HG03442 (cell line): Measurements from ENCODE around the gene PEX1.
"Not testable (repeated sequence)": the region's sequence is repeated elsewhere in the genome, so short reads cannot be mapped to it uniquely, and the experiment has no call there.

Source experiments
- ATAC-seq: cut with Tn5 transposase; IDR thresholded peaks from one replicate; pipeline ENCODE4 v1.9.1; 2021; ENCODE audit warnings: mild to moderate bottlenecking, moderate library complexity; ENCODE audit not compliant: unreplicated experiment

PEX1 gene

DNA sequence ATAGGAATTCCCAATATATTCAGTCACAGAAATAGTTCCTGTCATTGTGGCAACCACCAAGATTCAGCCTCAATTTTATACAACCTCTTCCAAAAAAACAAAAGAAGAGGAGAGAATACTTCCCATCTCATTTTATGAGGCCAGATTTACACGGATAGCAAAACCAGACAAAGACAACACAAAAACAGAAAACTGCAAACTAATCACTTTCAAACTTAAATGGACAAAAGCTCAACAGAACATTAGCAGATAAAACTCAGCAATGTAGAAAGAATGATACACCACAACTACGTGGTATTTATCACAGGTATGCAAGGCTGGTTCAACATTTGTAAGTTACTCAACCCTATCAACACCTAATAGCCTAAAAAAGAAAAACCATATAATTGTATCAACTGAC is 22.0 kb downstream of the PEX1 start:
- ATAC-seq, result no peak

DNA sequence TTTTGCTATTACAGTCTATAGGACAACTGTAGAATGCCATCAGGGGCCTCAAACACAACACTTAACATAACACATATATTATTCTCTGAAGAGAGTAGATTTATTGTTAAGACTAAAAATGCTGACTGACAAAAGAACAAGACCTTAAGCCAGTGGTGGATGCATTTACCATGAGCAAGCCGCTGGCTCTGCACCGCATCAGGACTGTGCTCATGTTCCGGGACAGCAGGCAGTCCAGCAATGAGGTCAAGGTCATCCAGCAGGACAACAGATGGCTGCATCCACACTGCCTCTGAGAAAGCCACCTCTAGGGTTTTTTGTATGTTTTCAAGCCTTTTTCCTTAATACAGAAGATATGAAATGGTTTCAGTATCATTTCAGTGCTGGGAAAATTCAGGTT is 23.8 kb downstream of the PEX1 start:
- no peak for ATAC-seq

DNA sequence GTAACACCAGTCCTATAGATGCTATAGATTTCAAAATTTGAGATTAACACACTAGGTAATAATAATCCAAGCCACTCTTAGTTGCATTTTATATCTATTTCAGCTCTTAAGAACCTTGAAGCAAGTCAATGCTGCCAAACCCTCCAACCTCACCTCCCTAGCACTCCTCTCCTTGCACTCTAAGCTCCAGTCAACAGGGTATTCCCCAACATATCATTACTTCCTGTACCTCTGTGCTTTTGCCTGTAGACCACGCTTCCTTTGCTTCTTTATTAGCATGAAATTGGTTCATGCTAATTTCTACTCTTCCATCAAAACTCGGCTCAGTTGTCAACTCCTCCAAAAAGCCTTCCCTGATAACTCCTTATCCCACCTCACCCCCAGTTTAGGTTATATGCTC is 24.6 kb downstream of the PEX1 start:
- ATAC-seq, result no peak

DNA sequence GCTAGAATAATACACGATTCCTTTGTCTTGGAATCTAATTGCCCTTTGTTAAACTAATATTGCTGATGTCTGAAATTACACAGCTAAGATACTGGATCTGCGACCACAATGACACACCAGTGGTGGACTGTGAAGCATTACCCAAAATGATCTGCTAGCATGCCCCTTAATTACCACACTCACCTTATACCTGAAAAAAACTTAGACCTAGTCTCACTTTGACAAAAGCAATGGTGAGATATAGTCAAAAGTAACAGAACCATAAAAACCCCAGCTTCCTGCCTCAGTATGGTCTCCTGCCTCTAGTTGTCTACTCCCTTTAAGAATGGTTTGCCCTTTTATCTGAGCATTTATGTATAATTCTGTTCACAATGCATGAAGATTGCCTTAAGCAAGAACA is 29.8 kb downstream of the PEX1 start:
- no peak for ATAC-seq

DNA sequence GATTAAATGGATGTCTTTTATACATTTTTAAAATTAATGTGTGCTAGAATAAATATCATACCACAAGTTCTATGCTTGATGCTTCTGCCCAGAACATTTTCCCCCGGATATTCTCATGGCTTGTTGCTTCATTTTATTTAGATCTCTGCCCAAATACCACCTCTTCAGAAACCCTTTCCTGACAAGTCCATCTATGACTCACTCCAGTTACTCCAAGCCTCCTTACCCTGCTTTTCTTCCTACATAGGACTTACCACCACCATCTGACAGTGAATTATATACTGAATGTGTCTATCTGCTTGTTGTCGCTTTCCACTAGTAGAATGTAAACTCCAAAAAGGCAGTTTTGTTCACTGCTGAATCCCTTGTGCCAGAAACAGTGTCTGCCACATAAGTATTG is 31.4 kb downstream of the PEX1 start:
- ATAC-seq, result no peak

DNA sequence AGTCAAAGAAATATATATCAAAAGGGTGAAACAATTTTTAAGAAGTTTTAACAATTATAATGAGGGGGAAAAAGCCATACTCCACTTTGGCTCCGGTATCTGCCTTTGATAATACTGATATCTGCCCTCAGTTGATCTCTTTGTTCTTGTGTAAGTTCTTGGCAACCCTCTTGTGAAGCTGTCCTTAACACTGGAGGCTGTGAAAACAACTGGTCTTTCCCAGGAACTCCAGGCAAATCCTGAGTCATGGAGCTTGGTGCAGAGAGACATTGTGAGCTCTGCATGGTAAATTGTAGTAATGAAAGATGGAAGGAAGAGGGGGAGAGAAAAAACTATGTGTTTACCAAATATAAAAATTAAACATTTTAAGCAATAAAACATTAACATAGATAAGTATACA is 38.7 kb downstream of the PEX1 start:
- ATAC-seq, result no peak

DNA sequence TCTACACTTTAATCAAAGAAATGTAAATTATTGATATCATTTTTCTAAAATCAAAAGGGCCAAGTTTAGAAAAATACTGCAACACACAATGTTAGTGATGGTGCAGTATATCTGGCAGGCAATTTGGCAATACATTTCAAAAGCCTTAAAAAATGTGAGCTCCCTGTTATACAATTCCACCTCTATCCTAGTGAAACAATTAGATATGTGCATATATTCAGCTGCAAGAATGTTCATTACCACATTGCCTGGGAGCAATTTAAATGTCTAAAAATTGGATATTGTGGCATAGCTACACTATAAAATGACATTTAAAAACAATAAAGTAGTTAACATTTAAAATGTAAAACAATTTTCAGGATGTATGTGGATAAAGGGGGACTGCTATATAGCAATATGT is 40.5 kb downstream of the PEX1 start:
- no peak for ATAC-seq

DNA sequence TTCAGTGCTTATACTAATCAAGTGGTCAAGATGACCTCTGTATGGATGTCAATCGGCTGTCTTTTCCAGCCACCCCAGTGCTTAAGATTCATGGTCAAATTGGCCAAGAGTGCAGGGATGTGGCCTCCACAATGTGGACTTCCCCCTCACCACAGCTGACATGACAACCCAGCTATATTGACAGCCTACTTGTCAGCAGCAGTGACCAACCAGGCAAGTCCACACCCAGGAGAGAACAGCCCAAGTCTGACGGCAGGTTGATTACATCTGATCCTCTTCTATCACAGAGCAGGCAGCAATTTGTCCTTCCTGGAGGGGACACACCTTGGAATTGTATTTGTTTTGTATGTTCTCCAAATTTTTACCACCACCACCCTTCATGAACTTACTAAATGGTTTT is 42.3 kb downstream of the PEX1 start:
- ATAC-seq, result no peak

DNA sequence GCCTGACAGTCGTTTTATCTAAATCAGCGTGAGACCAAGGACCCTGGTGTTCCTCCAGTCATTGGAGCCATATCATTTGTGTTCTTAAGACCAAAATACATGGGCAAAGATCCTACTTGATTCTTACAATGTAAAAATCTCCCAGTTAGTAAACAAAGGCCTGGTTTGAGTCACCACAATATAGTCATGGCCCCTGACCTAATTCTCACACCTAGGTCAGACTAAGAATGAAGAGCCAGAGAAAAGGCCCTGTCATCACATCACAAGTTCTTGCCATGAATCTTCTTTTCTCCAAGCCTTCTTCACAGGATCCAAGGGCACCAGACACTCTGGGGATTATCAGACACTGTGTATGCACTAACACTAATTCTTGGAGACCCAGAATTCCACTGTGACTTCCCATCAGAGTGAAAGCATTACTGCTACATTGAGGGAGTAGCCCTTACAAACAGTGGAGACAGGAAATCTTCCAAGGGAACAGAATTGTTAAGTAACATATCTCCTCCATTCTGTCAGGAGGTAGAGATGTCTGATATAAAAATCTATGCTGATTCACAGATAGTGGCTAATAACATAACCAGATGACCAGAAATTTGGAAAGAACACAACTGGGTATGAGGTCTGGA is 42.9 kb downstream of the PEX1 start:
- no peak for ATAC-seq

DNA sequence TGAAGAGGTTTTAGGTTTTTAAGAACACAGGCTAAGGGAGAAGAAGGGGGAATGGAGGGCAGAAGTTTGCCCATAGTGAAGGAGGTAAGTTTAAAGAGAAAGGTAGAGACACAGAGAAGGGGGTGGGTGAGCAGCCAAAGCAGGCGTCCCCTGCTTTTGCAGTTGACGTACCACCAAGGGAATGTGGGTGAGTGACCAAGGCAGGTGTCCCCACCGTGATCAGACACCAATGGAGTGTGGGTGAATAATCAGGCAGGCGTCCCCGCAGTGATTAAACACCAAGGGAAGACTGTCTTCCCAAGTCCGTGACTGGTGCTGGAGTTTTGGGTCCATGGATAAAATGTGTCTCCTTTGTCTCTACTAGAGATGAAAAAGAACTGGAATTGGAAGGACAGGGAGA is 44.1 kb downstream of the PEX1 start:
- not testable (repeated sequence) for ATAC-seq

DNA sequence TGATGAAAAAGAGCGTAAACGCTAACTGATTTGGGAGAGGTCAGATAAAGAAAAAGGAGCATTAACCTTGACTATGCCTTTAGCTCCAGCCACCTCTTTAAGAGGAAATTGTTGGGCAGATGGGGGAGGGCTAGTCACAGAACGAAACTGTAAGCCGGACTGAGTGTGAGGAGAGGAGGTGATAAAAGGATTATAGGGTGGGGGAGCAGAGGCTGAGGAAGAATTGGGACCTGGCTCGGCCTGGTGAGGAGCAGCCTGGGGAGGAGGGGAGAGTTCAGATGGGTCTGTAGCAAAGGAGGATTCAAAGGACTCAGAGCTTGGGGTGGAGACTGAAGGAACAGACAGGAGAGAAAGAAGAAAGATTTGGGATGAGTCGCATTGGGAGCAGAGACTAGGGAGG is 44.7 kb downstream of the PEX1 start:
- ATAC-seq, result not testable (repeated sequence)

DNA sequence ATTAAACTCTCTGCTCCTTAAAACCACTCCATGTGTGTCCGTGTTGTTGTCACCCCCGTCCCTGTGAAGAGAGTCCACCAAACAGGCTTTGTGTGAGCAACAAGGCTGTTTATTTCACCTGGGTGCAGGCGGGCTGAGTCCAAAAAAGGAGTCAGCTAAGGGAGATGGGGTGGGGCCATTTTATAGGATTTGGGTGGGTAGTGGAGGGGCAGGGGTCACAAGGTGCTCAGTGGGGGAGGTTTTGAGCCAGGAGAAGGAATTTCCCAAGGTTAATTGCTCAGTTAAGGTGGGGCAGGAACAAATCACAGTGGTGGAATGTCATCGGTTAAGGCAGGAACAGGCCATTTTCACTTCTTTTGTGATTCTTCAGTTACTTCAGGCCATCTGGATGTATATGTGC is 49.2 kb downstream of the PEX1 start:
- ATAC-seq, result not testable (repeated sequence)

DNA sequence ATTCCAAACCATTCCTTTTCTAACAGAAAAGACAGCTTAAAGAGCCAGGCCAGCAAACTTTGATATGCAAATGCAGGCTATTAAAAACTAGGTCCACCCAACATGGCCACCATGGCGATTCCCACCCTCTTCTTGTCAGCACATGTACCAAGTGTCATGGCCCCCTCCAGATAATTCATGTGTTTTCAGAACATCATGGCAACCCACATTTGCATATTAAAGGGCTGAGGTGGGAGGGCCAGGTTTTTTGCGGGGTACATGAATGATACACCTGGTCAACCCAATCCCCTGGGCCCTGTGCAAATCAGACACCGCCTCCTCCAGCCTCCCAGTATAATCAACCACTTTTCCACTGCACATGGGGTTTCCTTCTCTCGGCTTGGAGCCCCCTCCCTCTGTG is 49.6 kb downstream of the PEX1 start:
- ATAC-seq, result no peak

DNA sequence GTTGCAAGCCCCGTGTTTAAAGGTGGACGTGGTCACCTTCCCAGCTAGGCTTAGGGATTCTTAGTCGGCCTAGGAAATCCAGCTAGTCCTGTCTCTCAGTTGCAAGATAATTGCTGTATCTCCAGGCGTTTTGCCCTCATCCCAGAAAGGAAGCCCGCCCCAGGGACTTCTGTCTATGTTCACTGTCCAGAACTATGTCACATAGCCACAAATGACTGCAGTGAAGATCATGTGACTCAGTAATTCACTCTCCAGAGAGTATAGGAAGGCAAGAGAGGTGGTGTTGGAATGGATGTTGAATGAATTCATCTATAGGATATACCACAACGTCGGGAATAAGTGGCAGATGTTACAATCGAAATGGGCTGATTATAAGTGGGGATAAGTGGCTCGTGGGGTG is 50.2 kb downstream of the PEX1 start:
- ATAC-seq, result no peak

DNA sequence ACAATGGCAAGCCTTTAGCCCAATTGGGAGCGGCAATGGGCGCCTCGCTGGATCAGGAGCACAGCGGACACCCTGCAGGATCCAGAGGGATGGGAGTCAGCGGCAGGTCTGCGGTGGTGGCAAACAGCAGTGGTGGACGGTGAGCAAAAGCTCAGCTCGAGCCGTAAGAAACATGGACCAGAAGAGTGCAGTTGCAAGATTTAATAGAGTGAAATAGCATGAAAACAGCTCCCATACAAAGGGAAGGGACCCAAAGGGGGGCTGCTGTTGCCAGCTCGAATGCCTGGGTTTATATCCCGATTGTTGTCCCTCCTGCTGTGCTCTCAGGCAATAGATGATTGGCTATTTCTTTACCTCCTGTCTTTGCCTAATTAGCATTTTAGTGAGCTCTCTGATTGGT is 50.6 kb downstream of the PEX1 start, which contains the start of gene ERVW-1:
ERVW-1 (minus strand) TSS at position 266 of the 400 bp plus-strand sequence. CDS start 7,565 bp downstream, outside the sequence.
- not testable (repeated sequence) for ATAC-seq

DNA sequence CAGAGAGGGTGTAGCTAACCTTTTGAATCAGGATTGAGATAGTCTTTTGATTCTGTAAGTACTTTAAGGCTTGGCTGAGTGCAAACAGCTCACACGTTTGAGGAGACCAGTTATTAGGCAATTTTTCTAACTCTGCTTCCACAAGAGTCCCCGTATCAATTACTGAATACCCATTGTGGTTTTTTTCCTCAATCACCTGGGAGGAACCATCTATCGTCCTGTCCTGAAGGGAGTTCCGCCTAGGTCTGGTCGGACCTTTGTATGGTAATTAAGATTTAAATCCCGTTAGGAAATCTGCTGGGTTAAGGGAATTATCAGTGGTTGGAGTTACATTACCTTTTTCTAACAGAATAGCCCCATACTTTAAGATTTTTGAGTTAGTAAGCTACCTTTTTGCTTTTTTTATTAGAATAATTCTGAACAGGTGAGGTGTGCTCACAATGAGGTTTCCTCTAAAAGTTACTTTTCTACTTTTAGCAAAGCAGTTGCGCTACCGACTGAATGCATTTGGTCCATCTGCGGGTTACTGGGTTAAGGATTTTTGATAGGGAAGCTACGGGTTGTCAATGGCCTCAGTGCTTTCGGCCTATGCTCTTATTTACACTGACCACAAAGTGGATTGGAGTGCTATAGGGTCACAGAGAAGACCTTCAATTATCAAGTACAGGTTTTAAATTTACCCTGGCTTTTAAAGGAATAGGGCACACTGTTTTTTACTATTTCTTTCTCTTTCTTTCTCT is 52.3 kb downstream of the PEX1 start:
- not testable (repeated sequence) for ATAC-seq

DNA sequence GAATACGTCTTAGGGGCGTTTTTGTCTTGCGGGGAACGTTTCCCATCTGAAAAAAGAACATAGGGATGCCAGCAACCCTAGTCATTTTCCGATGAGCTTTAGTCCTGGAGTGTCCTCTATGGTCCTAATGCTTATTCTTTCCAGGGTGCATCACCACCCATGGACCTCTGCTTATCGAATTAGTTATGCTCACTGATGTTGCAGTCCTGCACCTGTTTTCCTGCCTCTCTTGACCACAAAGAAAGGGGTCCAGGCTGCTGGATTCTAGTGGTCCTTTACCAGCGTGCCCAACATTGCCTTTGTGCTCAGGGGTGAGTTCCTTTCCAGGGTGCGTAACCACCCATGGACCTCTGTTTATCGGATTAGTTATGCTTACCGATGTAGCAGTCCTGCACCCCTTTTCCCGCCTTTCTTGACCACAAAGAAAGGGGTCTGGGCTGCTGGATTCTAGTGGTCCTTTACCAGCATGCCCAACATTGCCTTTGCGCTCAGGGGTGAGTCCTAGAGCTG is 53.0 kb downstream of the PEX1 start:
- ATAC-seq, result not testable (repeated sequence)

DNA sequence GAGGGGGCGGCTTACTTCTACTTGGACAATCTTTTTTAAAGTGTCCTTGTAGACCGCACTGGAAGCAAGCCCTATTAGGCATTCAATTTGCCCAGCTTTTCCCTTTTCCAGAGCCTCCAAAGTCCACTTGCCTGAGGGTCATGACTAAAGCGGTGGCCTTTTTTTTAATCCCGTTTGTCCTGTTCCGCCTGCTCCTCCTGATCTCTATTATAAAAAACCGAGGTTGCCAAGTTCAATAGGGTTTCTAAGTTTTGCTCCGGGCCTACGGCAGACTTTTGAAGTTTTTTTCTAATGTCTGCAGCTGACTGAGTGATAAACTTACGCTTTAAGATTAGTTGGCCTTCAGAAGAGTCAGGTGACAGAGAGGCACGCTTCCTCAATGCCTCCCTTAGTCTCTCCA is 54.3 kb downstream of the PEX1 start:
- ATAC-seq, result not testable (repeated sequence)

DNA sequence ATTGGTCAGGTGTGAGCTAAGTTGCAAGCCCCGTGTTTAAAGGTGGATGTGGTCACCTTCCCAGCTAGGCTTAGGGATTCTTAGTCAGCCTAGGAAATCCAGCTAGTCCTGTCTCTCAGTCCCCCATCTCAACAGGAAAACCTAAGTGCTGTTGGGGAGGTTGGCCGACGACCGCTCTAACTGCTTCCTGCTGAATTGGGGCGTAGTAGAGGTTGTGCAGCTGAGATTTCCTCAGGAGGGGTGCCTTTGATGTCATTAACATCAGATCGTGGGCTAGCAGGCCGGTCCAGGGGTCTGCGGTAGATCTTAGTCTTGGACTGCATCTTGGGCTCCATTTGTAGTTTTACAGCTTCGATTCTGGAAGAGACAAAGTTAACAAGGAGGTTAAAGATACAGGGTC is 59.7 kb downstream of the PEX1 start:
- ATAC-seq, result not testable (repeated sequence)

DNA sequence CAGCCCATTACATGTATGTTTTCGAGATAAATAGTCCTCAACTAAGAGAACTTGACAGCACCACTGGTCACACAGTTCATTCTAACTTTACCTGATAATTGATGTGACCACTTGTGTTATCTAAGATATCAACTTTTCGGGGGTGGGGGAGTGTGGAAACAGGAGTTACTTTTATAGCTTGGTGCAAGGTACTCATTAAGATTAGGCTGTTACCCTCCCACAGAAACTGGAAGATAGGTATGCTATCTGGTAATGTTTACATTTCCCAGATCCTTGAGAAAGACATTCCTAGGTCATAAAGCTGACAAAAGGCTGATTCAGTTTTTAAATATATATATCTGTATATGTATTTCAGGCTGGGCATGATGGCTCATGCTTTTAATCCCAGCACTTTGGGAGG is 61.6 kb downstream of the PEX1 start:
- ATAC-seq, result no peak

DNA sequence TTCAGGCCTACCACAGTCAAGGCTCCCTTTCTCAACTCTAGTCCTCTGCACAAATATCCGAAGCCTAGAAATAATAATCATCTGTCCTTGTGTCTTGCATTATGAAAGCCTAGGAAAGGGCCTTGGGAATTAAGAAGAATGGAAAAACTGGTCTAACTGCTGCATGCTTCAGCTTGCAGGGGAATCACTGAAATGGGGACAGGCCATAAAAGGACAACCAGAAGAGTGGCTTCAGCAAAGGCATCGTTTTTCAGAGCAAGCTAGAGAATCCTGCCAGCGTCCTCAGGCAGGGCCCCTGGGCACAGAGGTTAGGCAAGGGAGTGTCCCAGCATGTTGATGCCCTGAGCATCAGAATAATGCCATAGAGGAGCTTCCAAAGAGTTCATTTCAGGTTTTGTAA is 63.8 kb downstream of the PEX1 start:
- ATAC-seq, result no peak

DNA sequence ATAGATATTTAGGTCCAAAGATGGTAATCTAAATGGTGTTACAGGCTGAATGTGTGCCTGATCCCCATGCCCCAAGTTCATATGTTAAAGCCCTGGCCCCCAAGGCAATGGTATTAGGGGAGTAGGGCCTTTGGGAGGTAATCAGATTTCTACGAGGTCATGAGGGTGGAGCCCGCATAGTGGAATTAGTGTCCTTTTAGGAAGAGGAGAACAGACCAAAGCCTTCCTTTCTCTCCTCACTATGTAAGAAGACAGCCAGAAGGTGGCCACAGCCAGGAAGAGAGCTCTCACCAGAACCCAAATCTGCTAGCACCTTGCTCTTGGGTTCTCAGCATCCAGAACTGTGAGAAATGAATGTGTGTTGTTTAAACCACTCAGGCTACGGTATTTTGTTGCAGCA is 65.8 kb downstream of the PEX1 start:
- no peak for ATAC-seq
